Nucleus accumbens (tissue), 56 donors: ENCODE data around the gene ZNF536.
A peak's percentile ranks its signal among the peaks of the same experiment; 100 is the strongest.

ENCODE experiments used
- DNase-seq, 56 donors: peaks; one replicate each; lab custom pipeline; 2025; lab: John Stamatoyannopoulos, UW

Gene ZNF536

DNA sequence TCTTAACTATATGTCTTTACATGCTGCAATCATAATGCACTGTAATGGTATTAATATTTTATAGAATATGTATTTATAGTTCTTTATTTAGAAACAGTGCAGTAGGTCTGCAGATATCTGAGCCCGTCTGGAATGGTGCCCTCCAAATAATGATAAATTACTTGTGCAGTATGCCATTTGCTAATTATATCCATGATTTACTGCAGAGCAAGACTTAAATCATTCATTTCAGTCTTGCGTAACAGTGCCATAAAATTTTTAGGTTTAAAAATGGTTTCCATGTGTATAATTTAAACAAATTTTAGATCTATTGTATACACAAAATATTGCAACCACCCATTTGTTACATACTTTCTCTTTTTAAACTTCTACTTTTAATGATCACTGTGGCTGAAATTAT, 175.1 kb downstream of the ZNF536 start:
- DNase-seq: no peak

DNA sequence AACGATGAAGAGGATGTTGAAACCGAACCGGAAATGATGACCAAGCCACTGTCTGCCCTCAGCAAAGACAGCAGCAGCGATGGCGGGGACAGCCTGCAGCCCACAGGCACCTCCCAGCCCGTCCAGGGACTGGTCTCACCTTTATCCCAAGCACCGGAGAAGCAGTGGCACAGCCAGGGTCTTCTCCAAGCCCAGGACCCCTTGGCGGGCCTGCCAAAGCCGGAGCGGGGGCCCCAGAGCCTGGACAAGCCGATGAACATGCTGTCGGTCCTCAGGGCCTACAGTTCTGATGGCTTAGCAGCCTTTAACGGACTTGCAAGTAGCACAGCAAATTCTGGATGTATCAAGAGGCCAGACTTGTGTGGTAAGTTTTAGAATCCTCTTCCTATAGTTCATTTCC, 177.0 kb downstream of the ZNF536 start:
- no peak for DNase-seq

DNA sequence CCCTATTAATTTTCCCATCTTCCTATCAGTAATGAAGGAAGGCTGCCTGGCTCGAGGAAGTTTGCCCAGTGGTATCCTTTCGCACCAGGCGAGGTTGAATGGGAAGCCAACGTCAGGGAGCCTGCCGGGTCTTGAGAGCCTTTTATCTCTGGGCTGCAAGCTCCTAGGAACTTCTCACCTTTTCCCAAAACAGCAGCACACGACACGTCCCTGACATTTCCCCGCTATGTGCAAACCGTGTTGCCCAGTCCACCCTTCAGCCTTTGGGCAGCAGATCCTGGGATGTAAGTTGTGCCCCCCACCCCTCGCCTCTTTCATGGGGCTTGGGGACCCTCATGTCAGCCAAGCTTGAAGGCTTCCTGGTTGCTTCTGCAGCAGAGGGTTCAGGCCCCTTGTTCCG, 179.1 kb downstream of the ZNF536 start:
- DNase-seq: no peak

DNA sequence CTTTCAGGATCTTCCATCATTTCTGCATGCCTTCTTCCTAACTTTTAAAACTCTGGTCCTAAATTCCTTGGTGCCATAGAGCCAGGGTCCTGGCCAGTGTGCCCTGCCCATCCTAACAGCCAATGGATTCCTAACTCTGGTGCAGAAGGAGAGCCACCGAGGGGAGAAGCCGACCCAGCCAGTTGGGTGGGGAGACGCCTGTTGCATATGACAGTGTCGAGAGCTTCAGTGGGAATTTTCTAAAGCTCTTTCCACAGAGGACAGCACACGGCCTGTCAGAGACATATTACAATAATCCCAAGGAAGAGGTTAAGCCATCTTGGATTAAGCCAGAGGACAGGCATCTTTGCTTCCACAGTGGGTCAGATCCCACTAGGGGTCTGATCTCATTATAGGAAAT, 180.4 kb downstream of the ZNF536 start:
- no peak for DNase-seq

DNA sequence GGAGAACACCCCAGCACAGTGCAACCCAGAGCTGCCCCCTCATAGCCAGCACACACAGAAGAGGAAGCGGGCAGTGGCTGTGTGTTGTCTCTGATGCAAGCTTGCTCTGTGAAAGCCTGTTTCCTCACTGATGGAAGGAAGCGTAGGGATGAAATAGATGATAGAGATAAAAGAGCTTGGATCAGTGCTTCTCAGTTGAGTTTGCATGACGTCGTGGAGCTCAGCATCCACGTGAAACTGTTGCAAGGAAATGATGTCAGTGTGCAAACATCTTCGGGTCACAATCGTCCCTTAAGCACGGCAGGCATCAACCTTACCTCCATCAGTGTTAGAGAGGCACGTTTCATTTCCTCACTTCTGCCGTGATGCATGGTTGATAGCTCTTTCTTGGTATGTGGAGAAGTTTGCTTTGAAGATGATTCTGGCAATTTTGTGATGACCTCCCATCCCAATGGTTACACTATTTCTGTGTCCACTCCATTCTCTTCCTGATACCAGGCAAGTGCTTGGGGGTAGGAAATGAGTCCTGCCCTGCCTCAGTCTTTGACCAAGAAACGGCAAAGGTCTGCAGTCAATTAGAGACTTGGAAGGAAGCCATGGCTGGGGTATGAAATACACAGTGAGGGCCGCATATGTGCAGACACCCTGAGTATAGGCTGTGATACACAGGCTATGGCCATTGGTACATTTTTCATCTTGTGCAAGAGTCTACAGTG, 183.0 kb downstream of the ZNF536 start:
- no peak for DNase-seq

DNA sequence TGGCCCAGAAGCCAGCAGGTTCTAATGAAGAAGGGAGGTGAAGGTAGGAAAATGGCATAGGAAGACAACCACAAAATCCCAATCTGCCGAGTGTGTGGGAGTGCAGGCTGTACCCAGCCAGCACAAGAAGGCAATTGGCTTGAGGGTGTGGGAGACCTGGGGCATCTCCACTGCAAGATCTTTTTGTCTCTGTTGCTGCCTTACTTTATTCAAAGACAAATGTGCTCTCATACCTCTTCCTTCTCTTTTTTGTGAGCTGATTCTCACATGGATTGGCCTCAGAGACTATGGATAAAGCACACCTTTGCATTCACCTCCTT, 183.6 kb downstream of the ZNF536 start:
- no peak for DNase-seq

DNA sequence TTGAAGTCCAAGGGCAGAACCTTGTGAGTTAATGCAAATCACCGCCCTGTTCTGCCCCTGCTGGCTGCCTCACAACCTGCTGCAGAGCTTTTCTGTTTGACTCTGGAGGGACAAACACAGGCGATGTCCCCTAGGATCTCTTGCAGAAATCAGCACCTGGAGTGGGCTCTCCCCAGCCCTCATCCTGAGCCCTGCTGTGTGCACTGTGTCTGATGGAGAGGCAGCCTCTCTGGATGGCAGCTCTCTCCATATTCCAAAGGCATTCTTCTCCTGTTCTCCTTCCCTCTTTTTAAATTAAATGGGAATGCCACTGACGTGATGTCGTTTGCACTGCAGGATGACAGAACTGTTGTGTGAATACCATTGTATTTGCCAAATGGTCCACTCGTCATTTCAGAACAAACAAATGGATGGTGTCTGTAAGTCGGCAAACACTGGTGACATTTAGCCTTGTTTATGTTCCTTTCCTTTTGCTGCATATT, 184.1 kb downstream of the ZNF536 start:
- peak in 36 of 56 donors; percentile 7 to 85 (median 34) for DNase-seq

DNA sequence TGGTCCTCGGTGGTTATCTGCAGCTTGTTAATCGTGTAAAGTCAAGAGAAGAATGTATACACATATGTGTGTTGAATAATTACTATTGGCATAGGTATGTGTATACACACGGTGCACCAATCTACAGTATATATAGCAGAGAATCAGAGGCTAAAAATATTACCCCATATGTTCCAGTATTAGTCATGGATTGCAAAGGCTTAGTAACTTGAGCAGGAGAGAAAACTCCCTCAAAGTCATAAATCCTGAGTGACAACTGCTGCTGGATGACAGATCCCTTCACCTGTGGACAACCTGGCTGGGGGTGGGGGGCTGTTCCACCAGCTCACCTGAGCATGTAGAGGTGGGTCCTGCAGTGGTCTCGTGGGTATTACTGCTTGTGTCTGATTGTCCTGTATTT, 185.0 kb downstream of the ZNF536 start:
- no peak for DNase-seq

DNA sequence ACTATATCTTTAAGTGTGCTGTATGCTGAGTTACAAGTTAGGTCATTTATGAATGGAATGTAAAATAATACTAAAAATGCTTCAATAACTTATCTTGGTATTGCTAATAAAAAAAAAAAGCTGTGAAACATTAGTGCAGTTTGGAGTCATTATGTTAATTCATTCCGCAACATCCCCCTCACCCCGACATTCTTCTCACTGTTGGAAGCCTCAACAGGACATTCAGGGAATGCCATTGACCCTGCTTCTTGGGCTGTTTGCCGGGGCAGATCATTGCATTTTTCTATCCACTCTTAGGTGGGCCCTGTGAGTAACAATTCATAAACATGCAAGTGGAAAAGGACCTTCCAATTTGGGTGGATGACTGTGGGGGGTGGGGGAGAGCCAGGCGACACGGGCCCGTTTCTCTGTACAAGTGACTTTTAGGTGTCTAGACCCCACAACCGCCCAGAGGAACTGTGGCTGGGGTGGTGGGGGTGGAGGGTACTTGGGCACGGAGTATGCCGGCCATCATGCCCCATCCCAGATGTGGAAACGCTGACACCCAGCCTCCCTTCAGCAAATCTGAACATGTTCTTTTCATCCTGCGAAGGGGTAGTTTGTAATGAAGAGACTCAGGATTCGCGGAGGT, 185.9 kb downstream of the ZNF536 start:
- no peak for DNase-seq

DNA sequence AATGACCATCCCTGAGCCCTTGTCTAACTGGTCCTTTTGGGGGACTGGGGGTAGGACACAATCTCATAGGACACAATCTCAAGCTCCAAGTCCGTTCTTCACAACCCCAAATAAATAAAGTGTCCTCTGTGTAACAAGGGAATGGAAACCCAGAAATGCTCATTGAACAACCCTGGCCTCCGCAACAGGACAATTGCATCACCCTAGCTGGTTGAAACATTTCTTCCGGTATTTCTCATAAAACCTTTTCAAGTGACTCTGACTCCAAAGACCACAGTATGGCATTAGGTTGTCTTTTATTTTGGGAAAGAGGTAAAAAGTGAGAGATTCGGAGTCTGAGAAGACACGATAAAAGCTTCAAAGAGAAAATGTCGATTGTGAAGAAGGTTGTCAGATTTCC, 186.6 kb downstream of the ZNF536 start:
- DNase-seq: no peak

DNA sequence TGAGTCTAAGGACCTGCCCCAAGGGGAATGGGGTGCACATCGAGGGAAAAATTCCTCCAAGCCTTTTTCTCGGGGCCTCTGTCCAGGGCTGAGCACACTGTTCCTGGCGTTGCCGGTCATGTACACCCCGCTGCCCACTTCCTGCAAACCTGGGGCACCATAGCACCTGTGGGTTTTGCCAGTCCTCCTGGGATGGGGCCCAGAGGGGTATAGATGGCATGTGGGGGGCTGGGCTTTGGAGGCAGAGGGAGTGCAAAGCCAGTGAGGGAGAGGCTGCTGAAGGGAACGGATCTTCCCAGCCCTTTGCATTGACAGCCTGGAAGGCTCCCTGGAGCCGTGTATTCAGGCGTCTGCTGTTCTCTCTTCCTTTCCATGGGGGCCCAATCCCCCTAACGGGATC, 187.3 kb downstream of the ZNF536 start:
- DNase-seq: no peak

DNA sequence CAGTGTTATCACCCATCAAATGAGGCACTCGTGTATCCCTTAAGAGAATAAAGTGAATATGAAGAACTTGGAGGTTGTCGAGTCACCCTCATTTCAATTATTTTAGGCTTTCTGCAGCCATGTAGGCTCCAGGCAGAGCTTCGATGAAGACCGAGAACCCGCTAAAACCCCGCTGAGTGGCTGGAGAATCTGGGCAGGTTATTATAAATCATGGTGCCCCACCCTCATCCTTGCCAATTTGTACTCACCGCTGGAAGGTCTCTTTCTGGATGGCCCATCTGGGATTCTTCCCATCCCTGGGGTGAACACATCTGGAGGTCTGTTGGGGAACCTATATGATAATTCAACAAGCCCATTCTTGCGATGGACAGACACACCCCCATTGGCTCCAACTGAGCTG, 190.8 kb downstream of the ZNF536 start:
- DNase-seq: no peak

DNA sequence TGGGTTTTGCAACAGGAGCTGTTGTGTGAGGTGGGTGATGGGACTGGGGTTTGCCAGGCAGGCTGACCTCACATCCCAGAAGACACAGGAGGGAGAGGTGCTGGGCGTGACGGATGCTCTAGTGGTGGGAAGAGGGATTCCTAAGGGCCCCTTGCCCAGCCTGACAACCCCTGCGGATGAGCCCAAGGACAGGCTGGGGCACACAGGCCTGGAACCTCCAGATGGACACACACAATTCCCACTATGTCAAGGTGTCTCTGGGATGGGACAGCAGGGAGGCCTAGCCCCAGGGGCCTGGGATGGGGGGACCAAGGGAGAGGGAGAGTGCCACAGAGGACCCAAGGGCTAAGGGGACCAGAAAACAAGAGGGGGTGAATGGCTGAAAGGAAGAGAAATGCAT, 191.5 kb downstream of the ZNF536 start:
- no peak for DNase-seq

DNA sequence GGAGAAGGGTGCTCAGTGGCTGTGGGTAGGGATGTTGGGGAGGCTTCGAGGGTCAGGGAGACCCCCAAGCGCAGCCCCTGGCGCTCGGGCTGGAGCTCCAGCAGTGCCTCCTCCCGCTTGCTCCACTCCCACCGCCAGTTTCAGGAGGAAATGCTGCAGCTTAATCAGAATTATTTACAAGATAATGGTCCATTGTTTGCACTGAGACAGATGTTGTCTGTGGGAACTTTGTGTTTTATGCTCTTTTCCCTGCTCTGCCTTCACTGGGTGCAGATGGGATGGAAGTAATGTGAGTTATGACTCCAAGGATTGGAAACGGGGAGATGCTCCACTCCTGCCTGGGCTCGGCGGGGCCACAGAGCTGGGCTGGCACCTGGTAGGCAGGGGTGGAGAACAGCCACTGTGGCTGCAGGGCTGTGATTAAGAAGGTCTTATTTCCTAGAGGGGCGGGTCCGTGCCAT, 192.4 kb downstream of the ZNF536 start:
- DNase-seq: peak in 35 of 56 donors; percentile 9 to 77 (median 40)

DNA sequence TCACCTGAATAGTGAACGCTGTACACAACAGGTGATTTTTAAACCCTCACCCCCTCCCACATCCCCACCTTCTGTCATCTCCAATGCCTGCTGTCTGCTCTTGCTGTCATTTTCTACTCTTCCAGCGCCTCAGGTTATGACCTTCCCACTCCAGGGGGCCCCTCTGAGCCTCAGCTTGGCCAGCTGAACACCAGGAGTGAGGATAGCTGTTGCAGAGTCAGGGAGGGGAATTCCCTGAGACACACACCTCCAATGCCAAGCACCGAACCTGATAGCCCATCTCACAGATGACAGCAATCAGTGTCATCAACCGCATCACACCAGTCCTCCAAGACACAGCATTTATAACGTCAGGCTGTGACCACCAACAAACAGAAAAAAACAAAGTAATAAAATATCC, 193.5 kb downstream of the ZNF536 start:
- DNase-seq: no peak

DNA sequence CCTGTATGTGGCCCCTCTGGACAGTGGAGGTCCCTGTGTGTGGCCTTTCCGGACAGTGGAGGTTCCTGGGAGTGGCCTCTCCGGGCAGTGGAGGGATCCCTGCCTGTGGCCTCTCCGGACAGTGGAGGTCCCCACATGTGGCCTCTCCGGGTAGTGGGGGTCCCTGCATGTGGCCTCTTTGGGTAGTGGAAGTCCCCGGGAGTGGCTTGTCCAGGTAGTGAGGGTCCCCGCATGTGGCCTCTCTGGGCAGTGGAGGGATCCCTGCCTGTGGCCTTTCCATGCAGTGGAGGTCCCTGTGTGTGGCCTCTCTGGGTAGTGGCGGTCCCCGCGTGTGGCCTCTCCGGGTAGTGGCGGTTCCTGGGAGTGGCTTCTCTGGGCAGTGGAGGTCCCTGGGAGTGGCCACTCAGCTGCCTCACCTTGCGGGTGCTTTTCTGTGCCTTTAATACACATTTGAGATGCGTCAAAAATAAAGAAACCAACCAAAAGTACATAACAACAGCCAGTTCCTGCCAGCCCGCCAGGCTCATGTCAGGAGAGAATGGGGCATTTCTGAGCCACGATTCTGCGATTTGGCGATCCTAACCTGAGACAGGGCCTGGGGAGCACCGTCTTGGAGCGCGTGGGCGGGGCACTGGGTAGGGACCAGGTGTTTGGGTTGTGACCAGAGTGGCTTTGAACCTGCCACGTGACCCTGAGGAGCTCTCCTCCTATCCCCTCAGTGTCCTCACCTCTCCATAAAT, 194.7 kb downstream of the ZNF536 start:
- DNase-seq: no peak

DNA sequence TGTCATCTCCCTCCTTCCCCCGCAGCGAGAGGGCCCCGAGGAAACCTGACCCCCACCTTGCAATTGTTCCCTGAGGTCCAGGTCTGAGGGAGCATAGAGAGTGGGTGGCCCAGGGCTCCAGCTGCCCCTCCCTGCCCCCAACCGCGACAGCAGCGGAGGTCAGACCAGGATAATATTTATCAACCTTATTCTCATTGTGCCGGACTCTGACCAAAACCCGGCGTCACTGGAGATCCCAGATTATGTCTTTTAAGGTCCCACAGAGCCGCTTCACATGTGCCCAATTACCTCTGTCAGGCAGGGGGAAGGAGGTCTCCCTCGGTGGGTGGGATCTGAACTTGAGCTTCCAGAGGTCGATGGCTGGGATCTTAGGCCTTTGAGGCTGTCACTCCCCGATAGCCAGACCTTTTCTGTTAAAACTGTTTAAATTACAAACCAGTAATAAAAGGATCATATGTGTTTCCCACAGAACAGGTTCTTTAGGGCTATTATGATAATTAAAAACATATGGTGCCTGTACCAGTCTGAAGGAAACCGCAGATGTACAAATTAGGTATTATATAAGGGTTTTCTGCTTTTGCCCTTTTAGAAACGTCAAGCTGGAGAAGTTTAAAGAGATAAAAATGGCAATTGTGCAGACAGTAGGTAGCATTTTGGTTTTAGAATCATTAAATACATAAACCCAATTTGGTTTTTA, 195.5 kb downstream of the ZNF536 start:
- DNase-seq: no peak

DNA sequence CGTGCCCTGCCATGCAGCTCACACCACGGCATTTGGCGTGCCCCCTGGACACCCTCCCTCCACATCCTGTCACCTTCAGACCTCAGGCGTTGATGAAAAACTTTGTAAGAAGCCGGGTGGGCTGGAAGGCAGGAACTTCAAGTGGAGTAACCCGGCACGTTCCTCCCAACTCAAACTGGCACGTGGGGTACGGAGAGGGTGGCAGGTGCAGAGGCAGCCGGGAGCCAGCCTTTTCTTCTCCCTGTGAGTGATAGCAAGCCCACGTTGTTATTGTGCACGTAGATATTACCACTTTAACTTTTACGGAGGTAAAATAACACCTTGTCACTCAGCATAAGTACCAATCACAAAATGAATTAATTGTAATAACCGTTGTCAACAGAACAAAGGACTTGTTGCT, 198.0 kb downstream of the ZNF536 start:
- DNase-seq: peak in 2 of 56 donors; percentile 8 to 23

DNA sequence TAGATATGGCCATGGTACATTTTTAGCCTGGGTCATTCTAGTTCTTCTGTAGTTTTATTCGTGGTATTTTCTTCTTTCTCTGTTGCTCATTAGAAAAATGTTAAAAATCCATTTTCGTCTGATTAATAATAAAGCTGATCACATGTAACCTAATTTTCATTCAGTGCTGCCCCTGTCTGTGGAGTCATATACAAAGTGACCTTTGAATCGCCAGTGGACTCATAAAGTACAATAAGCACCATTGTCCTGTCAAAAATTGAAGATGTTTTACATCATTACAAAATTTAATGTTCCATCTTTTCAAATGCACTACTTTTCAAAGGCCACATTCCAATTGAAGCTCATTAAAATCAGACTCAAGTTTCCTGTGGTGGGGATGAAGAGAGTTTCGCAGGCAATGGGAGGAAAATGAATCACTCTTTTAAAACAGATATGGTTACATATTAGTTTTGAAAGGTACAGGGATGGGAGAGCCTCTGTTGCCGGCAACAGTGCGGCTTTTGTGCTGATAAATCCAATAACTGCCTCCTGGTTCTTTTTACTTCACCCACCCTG, 205.4 kb downstream of the ZNF536 start:
- DNase-seq: no peak

DNA sequence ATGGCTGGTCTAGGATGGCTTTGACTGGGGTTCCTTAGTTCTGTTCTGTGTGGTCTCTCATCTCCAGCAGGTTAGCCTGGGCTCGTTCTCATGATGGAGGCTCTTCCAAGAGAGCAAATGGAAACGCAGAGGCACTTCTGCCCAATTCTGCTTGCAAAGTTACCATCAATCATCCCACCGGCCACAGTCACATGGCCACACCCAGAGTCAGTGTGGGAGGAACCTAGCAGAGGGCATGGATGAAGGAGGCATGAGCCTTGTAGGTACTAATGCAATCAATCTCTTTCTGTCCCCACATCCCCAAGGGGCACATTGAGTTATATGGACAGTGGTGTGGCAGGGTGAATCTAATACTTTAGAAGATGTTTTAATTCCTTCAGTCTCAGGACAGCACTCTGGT, 207.2 kb downstream of the ZNF536 start:
- no peak for DNase-seq

DNA sequence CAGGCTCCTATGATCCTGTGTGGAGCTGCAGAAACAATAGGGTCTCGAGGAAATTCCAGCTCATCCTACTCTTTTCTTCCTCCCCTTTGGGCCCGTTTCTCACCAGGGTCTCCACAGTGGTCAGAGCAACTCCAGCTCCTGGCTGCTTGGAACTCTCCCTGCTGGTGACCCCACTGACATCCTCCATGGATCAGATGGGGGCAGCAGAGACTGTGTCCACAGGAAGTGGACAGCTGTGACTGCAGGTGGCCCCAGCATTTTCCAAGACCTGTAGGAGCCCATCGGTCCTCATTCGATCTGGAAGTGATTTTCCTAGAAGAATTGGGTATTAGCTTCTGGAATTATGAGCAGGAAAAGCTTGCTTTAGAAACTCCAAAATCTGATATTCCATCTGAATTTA, 208.5 kb downstream of the ZNF536 start:
- DNase-seq: peak in 8 of 56 donors; percentile 10 to 29 (median 21)
